Endothelial cell (in vitro differentiated cells): ENCODE measurements around the gene ZSWIM4. TPM values are rescaled to one million over a fixed set of nuclear protein-coding genes. Genes with fewer than 3 reads are reported as not detected.

Experiments
- microRNA-seq: library from miRNA; unstranded; fragments of <30 nt; microRNA quantifications from one replicate; pipeline ENCODE4, GENCODE V29; 2020; ENCODE audit not compliant: unreplicated experiment
- total RNA-seq: library from RNA; stranded (reverse); fragmentation: NEBNext Ultra II Directional; extraction: Animal tissue kit (Norgen Biotek cat#: 25700); gene quantifications from one replicate; pipeline ENCODE4 v1.2.1, GENCODE V29; 2021; ENCODE audit not compliant: unreplicated experiment

The ZSWIM4 gene
- total RNA-seq, 1 donor from 2014 or later, result 43.7 TPM

Small RNAs within 50 kb of the gene (microRNA-seq; reads per million reads assigned to microRNA genes)
- gene MIR181C (111 reads per million, percentile 82 among the genes with 10 or more reads in this experiment), gene MIR181D (197 reads per million, percentile 85 among the genes with 10 or more reads in this experiment)

Other genes with a start within 250 kb of the ZSWIM4 start
- gene MRI1, start 30.9 kb upstream of the ZSWIM4 start, total RNA-seq, result 165 TPM
- 98.4 TPM for gene C19orf53, start 21.0 kb upstream of the ZSWIM4 start, total RNA-seq
- 0.69 TPM for gene NANOS3, start 81.7 kb downstream of the ZSWIM4 start, total RNA-seq
- gene BRME1, start 110.7 kb downstream of the ZSWIM4 start, total RNA-seq, result 3.4 TPM
- 17.1 TPM for gene CC2D1A, start 110.8 kb downstream of the ZSWIM4 start, total RNA-seq
- not detected for gene PODNL1, start 143.0 kb downstream of the ZSWIM4 start, total RNA-seq
- gene DCAF15, start 157.1 kb downstream of the ZSWIM4 start, total RNA-seq, result 53.0 TPM
- 16.2 TPM for gene RFX1, start 210.9 kb downstream of the ZSWIM4 start, total RNA-seq
- gene RLN3, start 232.7 kb downstream of the ZSWIM4 start, total RNA-seq, result not detected
- gene IL27RA, start 236.3 kb downstream of the ZSWIM4 start, total RNA-seq, result 6.3 TPM